ENCODE measurements around the gene MTHFD1. TPM values are rescaled to one million over a fixed set of nuclear protein-coding genes. Genes with fewer than 3 reads are reported as not detected.
A peak's percentile ranks its signal among the peaks of the same experiment; 100 is the strongest.

MTHFD1 gene
- total RNA-seq (2021; ENCODE audit: unreplicated experiment) (153 TPM), Bru-seq, nascent RNA (percentile 76 among the genes with signal in this experiment), BruChase-seq, experiment 1, labeled RNA remaining after a 6-hour chase (percentile 82 among the genes with signal in this experiment), BruChase-seq, experiment 2, labeled RNA remaining after a 2-hour chase (percentile 72 among the genes with signal in this experiment)
- polyA plus RNA-seq (2012), result 101 and 114 TPM in 2 replicates
- long read RNA-seq, full-length matches to known transcripts, result 282 of 367 reads
- long read RNA-seq, partial matches to known transcripts, result 34 of 367 reads
- long read RNA-seq, other reads (novel, unspliced or antisense), result 51 of 367 reads

- H3K4me1 ChIP-seq (ENCODE audit: control insufficient read depth in 1 of 2, insufficient read depth in 2 of 2, low read length in 2 of 2), result peaks cover 9 to 23% of the 10 kb centered on the region in 2 experiments
- intact Hi-C loops (cut with micrococcal nuclease), result loop anchor here (1.0 kb wide), 1 partner anchor 117 kb away; no protein-coding TSS in a partner anchor
- H3K27me3 ChIP-seq (ENCODE audit: insufficient read depth, low read length), result no peaks in the 10 kb centered on the region
- H3K9me2 ChIP-seq (ENCODE audit: insufficient read depth), result no peaks in the 10 kb centered on the region; the same call in 1 of the 2 replicates
- H3K9me3 ChIP-seq (ENCODE audit: control insufficient read depth in 1 of 2, insufficient read depth in 1 of 2, low read depth in 1 of 2, low read length in 2 of 2), result no peaks in the 10 kb centered on the region
- CTCF ChIA-PET, result interaction anchor here (0.6 to 1.1 kb wide), 5 partner anchors 22 to 434 kb away, joined by 3 to 6 read pairs (median 4); no protein-coding TSS in a partner anchor
- peak within 1 kb of the TSS; percentile 63 for H3K27ac ChIP-seq (ENCODE audit: low read depth, low read length)
- peak within 1 kb of the TSS; percentile 97 for H3K9ac ChIP-seq (ENCODE audit: low read length)
- no peak for TF ChIP-seq CEBPB (IDR thresholded peaks at IDR 0.05; ENCODE audit: low read depth)
- TF ChIP-seq ZBTB33 (IDR thresholded peaks at IDR 0.05; ENCODE audit: extremely low read depth, insufficient replicate concordance, low read length), result peak; percentile 94
- TF ChIP-seq EGR1 (IDR thresholded peaks at IDR 0.05; ENCODE audit: low read depth), result no peak
- TF ChIP-seq ZNF274 (IDR thresholded peaks at IDR 0.05; ENCODE audit: low read depth, low read length), result no peak
- no peak for TF ChIP-seq REST (IDR thresholded peaks at IDR 0.05; ENCODE audit: low read depth)
- peak; percentile 99 for TF ChIP-seq MAX (IDR thresholded peaks at IDR 0.05)
- peak; percentile 74 for TF ChIP-seq POLR2A (IDR thresholded peaks at IDR 0.05; ENCODE audit: borderline replicate concordance, extremely low read depth, insufficient read depth, insufficient read length)
- no peak for TF ChIP-seq RAD21 (IDR thresholded peaks at IDR 0.05; ENCODE audit: low read depth)
- peak; percentile 58 for TF ChIP-seq POLR2AphosphoS5 (IDR thresholded peaks at IDR 0.05; ENCODE audit: low read depth, low read length)
- peak; percentile 83 for TF ChIP-seq SP1 (IDR thresholded peaks at IDR 0.05; ENCODE audit: low read depth)
- TF ChIP-seq TCF7L2 (IDR thresholded peaks at IDR 0.05; ENCODE audit: borderline replicate concordance, extremely low read depth, insufficient read depth, insufficient read length), result no peak
- no peak for TF ChIP-seq EZH2 (IDR thresholded peaks at IDR 0.05)
- TF ChIP-seq YY1 (IDR thresholded peaks at IDR 0.05; ENCODE audit: extremely low read depth, insufficient replicate concordance, low read depth, low read length), result no peak
- TF ChIP-seq SIN3A (IDR thresholded peaks at IDR 0.05; ENCODE audit: low read depth), result peak; percentile 89
- no peak for TF ChIP-seq JUND (IDR thresholded peaks at IDR 0.05)
- H3K36me3 ChIP-seq (ENCODE audit: control insufficient read depth in 1 of 2, insufficient read depth in 2 of 2, low read length in 2 of 2), result peaks cover 5 to 11% of the 10 kb centered on the region in 2 experiments; a peak in 2 of 4 replicates
- DNase-seq (ENCODE audit: low read depth, low spot score), result peak; percentile 97
- H3K79me2 ChIP-seq (ENCODE audit: insufficient read depth, low read length), result peaks cover 54% of the 10 kb centered on the region
- peak within 1 kb of the TSS; percentile 83 for H2AFZ ChIP-seq (ENCODE audit: low read depth, low read length, poor library complexity, severe bottlenecking)
- RAD21 ChIA-PET (ENCODE audit: low non-redundant PET in 1 of 2, low total read pairs in 2 of 2, uncharacterized antibody in 2 of 2, unreplicated experiment in 2 of 2), result interaction anchor here in 1 of 2 experiments (0.6 kb wide), 1 partner anchor 144 kb away, joined by 3 read pairs; no protein-coding TSS in a partner anchor
- no peaks in the 10 kb centered on the region for H4K20me1 ChIP-seq (ENCODE audit: insufficient read depth)
- POLR2A ChIA-PET, result interaction anchor here (0.6 to 1.9 kb wide), 15 partner anchors 9 to 242 kb away, joined by 3 to 17 read pairs (median 4); partner anchors contain the start of gene ZBTB1
- H3K4me2 ChIP-seq (ENCODE audit: low read length), result peak within 1 kb of the TSS; percentile 79
- BruUV-seq (replicated peaks), result no TSS peak
- peak; percentile 85 for ATAC-seq
- H3K4me3 ChIP-seq (replicated peaks in 1 of 2; ENCODE audit: low read depth in 1 of 2, low read length in 2 of 2), result peak within 1 kb of the TSS; percentile 71 to 83
Observed at GRCh38 chr14:64387782-64388532, at the start of gene MTHFD1. MTHFD1 (plus strand) TSS chr14:64388353; CDS start chr14:64388428, 75 bp downstream.
